ENCODE results near the gene PRR30.

Gene PRR30

GRCh38 chr2:27171351-27171848, 32.2 kb upstream of the PRR30 start:
- Histone ChIP-seq H3K4me1 (ENCODE audit: control insufficient read depth, low read depth, low read length) (no peaks in the 10 kb centered on the region), H3K36me3 (ENCODE audit: control insufficient read depth, low read depth, low read length) (no peaks in the 10 kb centered on the region), H3K9ac (ENCODE audit: low read length) (no peak overlapping the region), H3K9me3 (ENCODE audit: control insufficient read depth, low read depth, low read length) (no peaks in the 10 kb centered on the region), H3K4me3 (ENCODE audit: low read length) (no peak overlapping the region), H3K27me3 (ENCODE audit: control insufficient read depth, insufficient read depth, low read length) (peaks cover 5% of the 10 kb centered on the region), H3K27ac (ENCODE audit: low read length) (no peak overlapping the region)

GRCh38 chr2:27170581-27171337, 31.5 kb upstream of the PRR30 start:
- H3K27ac ChIP-seq (ENCODE audit: low read length): no peak overlapping the region
- H3K9me3 ChIP-seq (ENCODE audit: control insufficient read depth, low read depth, low read length): no peaks in the 10 kb centered on the region
- no peak overlapping the region for H3K9ac ChIP-seq (ENCODE audit: low read length)
- H3K4me3 ChIP-seq (ENCODE audit: low read length): no peak overlapping the region
- H3K27me3 ChIP-seq (ENCODE audit: control insufficient read depth, insufficient read depth, low read length): peaks cover 5% of the 10 kb centered on the region
- no peaks in the 10 kb centered on the region for H3K4me1 ChIP-seq (ENCODE audit: control insufficient read depth, low read depth, low read length)
- no peaks in the 10 kb centered on the region for H3K36me3 ChIP-seq (ENCODE audit: control insufficient read depth, low read depth, low read length)

- Histone ChIP-seq H3K4me3 (ENCODE audit: low read length) (no peak overlapping the region), H3K4me1 (ENCODE audit: control insufficient read depth, low read depth, low read length) (no peaks in the 10 kb centered on the region), H3K9ac (ENCODE audit: low read length) (no peak overlapping the region), H3K36me3 (ENCODE audit: control insufficient read depth, low read depth, low read length) (no peaks in the 10 kb centered on the region), H3K27ac (ENCODE audit: low read length) (no peak overlapping the region), H3K27me3 (ENCODE audit: control insufficient read depth, insufficient read depth, low read length) (peaks cover under 1% of the 10 kb centered on the region), H3K9me3 (ENCODE audit: control insufficient read depth, low read depth, low read length) (no peaks in the 10 kb centered on the region)
Observed at GRCh38 chr2:27164960-27165763, 26.0 kb upstream of the PRR30 start.

GRCh38 chr2:27162151-27163121, 23.2 kb upstream of the PRR30 start:
- H3K4me1 ChIP-seq (ENCODE audit: control insufficient read depth, low read depth, low read length): no peaks in the 10 kb centered on the region
- H3K27me3 ChIP-seq (ENCODE audit: control insufficient read depth, insufficient read depth, low read length): no peaks in the 10 kb centered on the region
- H3K4me3 ChIP-seq (ENCODE audit: low read length): no peak overlapping the region
- no peak overlapping the region for H3K27ac ChIP-seq (ENCODE audit: low read length)
- H3K9me3 ChIP-seq (ENCODE audit: control insufficient read depth, low read depth, low read length): no peaks in the 10 kb centered on the region
- no peak overlapping the region for H3K9ac ChIP-seq (ENCODE audit: low read length)
- H3K36me3 ChIP-seq (ENCODE audit: control insufficient read depth, low read depth, low read length): no peaks in the 10 kb centered on the region

- H3K27ac ChIP-seq (ENCODE audit: low read length): no peak overlapping the region
- H3K27me3 ChIP-seq (ENCODE audit: control insufficient read depth, insufficient read depth, low read length): no peaks in the 10 kb centered on the region
- no peak overlapping the region for H3K9ac ChIP-seq (ENCODE audit: low read length)
- no peaks in the 10 kb centered on the region for H3K36me3 ChIP-seq (ENCODE audit: control insufficient read depth, low read depth, low read length)
- H3K4me3 ChIP-seq (ENCODE audit: low read length): no peak overlapping the region
- H3K4me1 ChIP-seq (ENCODE audit: control insufficient read depth, low read depth, low read length): no peaks in the 10 kb centered on the region
- H3K9me3 ChIP-seq (ENCODE audit: control insufficient read depth, low read depth, low read length): no peaks in the 10 kb centered on the region
Observed at GRCh38 chr2:27160191-27160590, 21.0 kb upstream of the PRR30 start.

GRCh38 chr2:27159271-27159670, 20.1 kb upstream of the PRR30 start:
- Histone ChIP-seq H3K27me3 (ENCODE audit: control insufficient read depth, insufficient read depth, low read length) (no peaks in the 10 kb centered on the region), H3K27ac (ENCODE audit: low read length) (no peak overlapping the region), H3K4me1 (ENCODE audit: control insufficient read depth, low read depth, low read length) (no peaks in the 10 kb centered on the region), H3K9ac (ENCODE audit: low read length) (no peak overlapping the region), H3K9me3 (ENCODE audit: control insufficient read depth, low read depth, low read length) (no peaks in the 10 kb centered on the region), H3K36me3 (ENCODE audit: control insufficient read depth, low read depth, low read length) (no peaks in the 10 kb centered on the region), H3K4me3 (ENCODE audit: low read length) (no peak overlapping the region)

GRCh38 chr2:27158468-27158867, 19.3 kb upstream of the PRR30 start:
- Histone ChIP-seq H3K36me3 (ENCODE audit: control insufficient read depth, low read depth, low read length) (no peaks in the 10 kb centered on the region), H3K27me3 (ENCODE audit: control insufficient read depth, insufficient read depth, low read length) (no peaks in the 10 kb centered on the region), H3K9ac (ENCODE audit: low read length) (no peak overlapping the region), H3K4me3 (ENCODE audit: low read length) (no peak overlapping the region), H3K4me1 (ENCODE audit: control insufficient read depth, low read depth, low read length) (no peaks in the 10 kb centered on the region), H3K27ac (ENCODE audit: low read length) (no peak overlapping the region), H3K9me3 (ENCODE audit: control insufficient read depth, low read depth, low read length) (no peaks in the 10 kb centered on the region)

GRCh38 chr2:27155069-27155520, 15.9 kb upstream of the PRR30 start:
- H3K27ac ChIP-seq (ENCODE audit: low read length): no peak overlapping the region
- no peaks in the 10 kb centered on the region for H3K9me3 ChIP-seq (ENCODE audit: control insufficient read depth, low read depth, low read length)
- H3K4me1 ChIP-seq (ENCODE audit: control insufficient read depth, low read depth, low read length): no peaks in the 10 kb centered on the region
- no peak overlapping the region for H3K4me3 ChIP-seq (ENCODE audit: low read length)
- no peaks in the 10 kb centered on the region for H3K27me3 ChIP-seq (ENCODE audit: control insufficient read depth, insufficient read depth, low read length)
- H3K9ac ChIP-seq (ENCODE audit: low read length): no peak overlapping the region
- no peaks in the 10 kb centered on the region for H3K36me3 ChIP-seq (ENCODE audit: control insufficient read depth, low read depth, low read length)

GRCh38 chr2:27154488-27154887, 15.3 kb upstream of the PRR30 start:
- Histone ChIP-seq H3K27me3 (ENCODE audit: control insufficient read depth, insufficient read depth, low read length) (no peaks in the 10 kb centered on the region), H3K9ac (ENCODE audit: low read length) (no peak overlapping the region), H3K4me1 (ENCODE audit: control insufficient read depth, low read depth, low read length) (no peaks in the 10 kb centered on the region), H3K36me3 (ENCODE audit: control insufficient read depth, low read depth, low read length) (no peaks in the 10 kb centered on the region), H3K27ac (ENCODE audit: low read length) (no peak overlapping the region), H3K9me3 (ENCODE audit: control insufficient read depth, low read depth, low read length) (no peaks in the 10 kb centered on the region), H3K4me3 (ENCODE audit: low read length) (no peak overlapping the region)

GRCh38 chr2:27152796-27153464, 13.7 kb upstream of the PRR30 start:
- H3K9ac ChIP-seq (ENCODE audit: low read length): no peak overlapping the region
- H3K27ac ChIP-seq (ENCODE audit: low read length): no peak overlapping the region

More at GRCh38 chr2:27152796-27153464, 13.7 kb upstream of the PRR30 start:
- H3K9me3 ChIP-seq (ENCODE audit: control insufficient read depth, low read depth, low read length): no peaks in the 10 kb centered on the region
- H3K36me3 ChIP-seq (ENCODE audit: control insufficient read depth, low read depth, low read length): no peaks in the 10 kb centered on the region
- no peak overlapping the region for H3K4me3 ChIP-seq (ENCODE audit: low read length)
- H3K27me3 ChIP-seq (ENCODE audit: control insufficient read depth, insufficient read depth, low read length): no peaks in the 10 kb centered on the region
- H3K4me1 ChIP-seq (ENCODE audit: control insufficient read depth, low read depth, low read length): no peaks in the 10 kb centered on the region

All from iPS-18a (cell line).